A673 (cell line): ENCODE data around the gene UBE3B. TPM values are rescaled to one million over a fixed set of nuclear protein-coding genes. Genes with fewer than 3 reads are reported as not detected.

ENCODE experiments used
- BruUV-seq: library from RNA; stranded (reverse); fragments of 400-500 nt; replicated peaks from 2 replicates; lab custom pipeline; 2021; lab: Mats Ljungman, UMichigan
- CTCF ChIA-PET: fragments of 300-600 bp; sonication (Branson Sonifier 250); formaldehyde crosslinking; loops from one replicate; lab custom pipeline; 2022; ENCODE audit warnings: antibody characterized with exemption; lab: Charles Lee
- POLR2A ChIA-PET: fragments of 300-600 bp; sonication (Branson Sonifier 250); formaldehyde crosslinking; loops from one replicate; lab custom pipeline; 2022; ENCODE audit warnings: antibody characterized with exemption; ENCODE audit not compliant: low non-redundant PET; lab: Charles Lee
- DNase-seq: peaks from one replicate; pipeline ENCODE4 v3.0.0-alpha.2; 2015; ENCODE audit warnings: low spot score
- H3K27ac ChIP-seq: fragments of 200-600 bp; sonication (generic); 2 replicates; pipeline ENCODE4 v1.5.1; 2016; ENCODE audit warnings: mixed run types, low read depth, mild to moderate bottlenecking, mixed read lengths, antibody characterized with exemption, low read length; ENCODE audit not compliant: poor library complexity, severe bottlenecking
- H3K27me3 ChIP-seq: fragments of 200-600 bp; sonication (generic); replicated peaks from 2 replicates; pipeline ENCODE4 v1.6.1; 2017; ENCODE audit warnings: mixed run types, low read depth, mild to moderate bottlenecking, mixed read lengths, antibody characterized with exemption, low read length; ENCODE audit not compliant: insufficient read depth, poor library complexity
- H3K36me3 ChIP-seq: fragments of 200-600 bp; sonication (generic); 2 replicates; pipeline ENCODE4 v1.6.1; 2016; ENCODE audit warnings: mixed run types, mild to moderate bottlenecking, mixed read lengths, antibody characterized with exemption, low read length; ENCODE audit not compliant: insufficient read depth, poor library complexity, severe bottlenecking
- H3K4me1 ChIP-seq: fragments of 200-600 bp; sonication (generic); 2 replicates; pipeline ENCODE4 v1.6.1; 2017; ENCODE audit warnings: mixed run types, mild to moderate bottlenecking, mixed read lengths, antibody characterized with exemption, low read length; ENCODE audit not compliant: insufficient read depth, poor library complexity, severe bottlenecking
- H3K4me3 ChIP-seq: fragments of 200-600 bp; sonication (generic); 2 replicates; pipeline ENCODE4 v1.5.1; 2016; ENCODE audit warnings: low read depth, mixed run types, mild to moderate bottlenecking, mixed read lengths, low read length; ENCODE audit not compliant: poor library complexity, severe bottlenecking
- H3K9me3 ChIP-seq: fragments of 200-600 bp; sonication (generic); 2 replicates; pipeline ENCODE4 v1.6.1; 2016; ENCODE audit warnings: mixed run types, low read depth, mild to moderate bottlenecking, mixed read lengths, antibody characterized with exemption, low read length; ENCODE audit not compliant: poor library complexity, severe bottlenecking
- CTCF ChIP-seq: fragments of 300-800, 200-600 bp; sonication (generic); conservative IDR thresholded peaks from 2 replicates; pipeline ENCODE4 v1.5.1; 2017; ENCODE audit warnings: low read depth, mild to moderate bottlenecking, antibody characterized with exemption, low read length, moderate library complexity, mixed read lengths
- EZH2 ChIP-seq: fragments of 200-600 bp; sonication (generic); IDR thresholded peaks from 2 replicates; pipeline ENCODE4 v1.6.1; 2017; ENCODE audit warnings: borderline replicate concordance, low read depth, mild to moderate bottlenecking, mixed read lengths, antibody characterized with exemption, low read length; ENCODE audit not compliant: poor library complexity, severe bottlenecking
- intact Hi-C: fragments of 100-400 bp; cut with micrococcal nuclease; formaldehyde crosslinking; loops from one replicate; pipeline ENCODE4 v1.10.0; 2022; ENCODE audit not compliant: unreplicated experiment
- total RNA-seq: library from RNA; stranded (reverse); gene quantifications from 2 replicates; pipeline ENCODE4 v1.2.3, GENCODE V29; 2021

UBE3B gene
- total RNA-seq, 1 experiment from 2014 or later, result 29.2 TPM

GRCh38 chr12:109513051-109513450, 35.6 kb downstream of the UBE3B start:
- Histone ChIP-seq H3K4me3 (no peak overlapping the region), H3K27ac (no peak overlapping the region), H3K27me3 (no peaks in the 10 kb centered on the region), H3K36me3 (peaks cover 4% of the 10 kb centered on the region), H3K4me1 (no peaks in the 10 kb centered on the region), H3K9me3 (no peaks in the 10 kb centered on the region)
- BruUV-seq, result no TSS peak
- TF ChIP-seq EZH2 (no peak), CTCF (no peak)
- DNase-seq, result no peak
- intact Hi-C loops, result no loop called here
- POLR2A ChIA-PET, result no interaction called here
- CTCF ChIA-PET, result no interaction called here

- intact Hi-C loops, result no loop called here
- CTCF ChIA-PET, result no interaction called here
- TF ChIP-seq CTCF (no peak), EZH2 (no peak)
These were observed 36.5 kb downstream of the UBE3B start for GRCh38 chr12:109513977-109514376.

GRCh38 chr12:109517619-109518018, 40.2 kb downstream of the UBE3B start:
- H3K36me3 ChIP-seq, result peaks cover 4% of the 10 kb centered on the region

More at GRCh38 chr12:109513977-109514376, 36.5 kb downstream of the UBE3B start:
- POLR2A ChIA-PET, result no interaction called here
- no peaks in the 10 kb centered on the region for H3K9me3 ChIP-seq
- no peak overlapping the region for H3K27ac ChIP-seq
- DNase-seq, result no peak
- peaks cover 2% of the 10 kb centered on the region for H3K4me1 ChIP-seq
- H3K36me3 ChIP-seq, result peaks cover 4% of the 10 kb centered on the region
- BruUV-seq, result no TSS peak
- H3K27me3 ChIP-seq, result no peaks in the 10 kb centered on the region
- no peak overlapping the region for H3K4me3 ChIP-seq

More at GRCh38 chr12:109517619-109518018, 40.2 kb downstream of the UBE3B start:
- Histone ChIP-seq H3K4me3 (no peak overlapping the region), H3K9me3 (no peaks in the 10 kb centered on the region), H3K27ac (no peak overlapping the region), H3K27me3 (no peaks in the 10 kb centered on the region), H3K4me1 (peaks cover 12% of the 10 kb centered on the region)
- intact Hi-C loops, result no loop called here
- ChIA-PET CTCF (interaction anchor here (2.6 kb wide), 1 partner anchor 258 kb away, joined by 24 read pairs; no protein-coding TSS in a partner anchor), POLR2A (no interaction called here)
- no peak for TF ChIP-seq CTCF
- no peak for TF ChIP-seq EZH2
- BruUV-seq, result no TSS peak
- DNase-seq, result no peak
